Rectal smooth muscle tissue (tissue), 1 donor: Measurements from ENCODE around the gene MAP4K3.

Source experiments
- H3K27ac ChIP-seq: one replicate; pipeline ENCODE4 v1.7.0; 2013; ENCODE audit warnings: low read depth, low read length, inconsistent platforms
- H3K27me3 ChIP-seq: one replicate; pipeline ENCODE4 v1.7.0; 2013; ENCODE audit warnings: low read length; ENCODE audit not compliant: control insufficient read depth, insufficient read depth
- H3K36me3 ChIP-seq: one replicate; pipeline ENCODE4 v1.7.0; 2013; ENCODE audit warnings: low read length; ENCODE audit not compliant: control insufficient read depth, insufficient read depth
- H3K4me1 ChIP-seq: one replicate; pipeline ENCODE4 v1.7.0; 2013; ENCODE audit warnings: low read length; ENCODE audit not compliant: control insufficient read depth, insufficient read depth
- H3K4me3 ChIP-seq: one replicate; pipeline ENCODE4 v1.7.0; 2013; ENCODE audit warnings: low read length
- H3K9ac ChIP-seq: one replicate; pipeline ENCODE4 v1.7.0; 2013; ENCODE audit warnings: low read length

The MAP4K3 gene

GRCh38 chr2:39232141-39232540 is 204.9 kb downstream of the MAP4K3 start:
- no peaks in the 10 kb centered on the region for H3K36me3 ChIP-seq
- H3K27me3 ChIP-seq: no peaks in the 10 kb centered on the region
- no peak overlapping the region for H3K4me3 ChIP-seq
- H3K4me1 ChIP-seq: no peaks in the 10 kb centered on the region
- H3K9ac ChIP-seq: no peak overlapping the region
- no peak overlapping the region for H3K27ac ChIP-seq

- Histone ChIP-seq H3K27me3 (no peaks in the 10 kb centered on the region), H3K4me1 (no peaks in the 10 kb centered on the region), H3K36me3 (no peaks in the 10 kb centered on the region), H3K27ac (no peak overlapping the region), H3K9ac (no peak overlapping the region), H3K4me3 (no peak overlapping the region)
Observed at GRCh38 chr2:39228413-39229209, 208.5 kb downstream of the MAP4K3 start.

- Histone ChIP-seq H3K4me3 (no peak overlapping the region), H3K27ac (no peak overlapping the region), H3K36me3 (no peaks in the 10 kb centered on the region), H3K4me1 (no peaks in the 10 kb centered on the region), H3K27me3 (no peaks in the 10 kb centered on the region), H3K9ac (no peak overlapping the region)
Observed at GRCh38 chr2:39227628-39228412, 209.3 kb downstream of the MAP4K3 start.

GRCh38 chr2:39225567-39225966 is 211.5 kb downstream of the MAP4K3 start:
- Histone ChIP-seq H3K4me1 (no peaks in the 10 kb centered on the region), H3K4me3 (no peak overlapping the region), H3K27ac (no peak overlapping the region), H3K27me3 (no peaks in the 10 kb centered on the region), H3K9ac (no peak overlapping the region), H3K36me3 (no peaks in the 10 kb centered on the region)

- H3K27me3 ChIP-seq: no peaks in the 10 kb centered on the region
- no peaks in the 10 kb centered on the region for H3K4me1 ChIP-seq
- H3K4me3 ChIP-seq: no peak overlapping the region
- no peak overlapping the region for H3K27ac ChIP-seq
- H3K9ac ChIP-seq: no peak overlapping the region
- no peaks in the 10 kb centered on the region for H3K36me3 ChIP-seq
Observed at GRCh38 chr2:39223909-39224308, 213.2 kb downstream of the MAP4K3 start.

- no peaks in the 10 kb centered on the region for H3K36me3 ChIP-seq
- H3K9ac ChIP-seq: no peak overlapping the region
- H3K4me3 ChIP-seq: no peak overlapping the region
- H3K4me1 ChIP-seq: no peaks in the 10 kb centered on the region
- no peak overlapping the region for H3K27ac ChIP-seq
- H3K27me3 ChIP-seq: no peaks in the 10 kb centered on the region
Observed at GRCh38 chr2:39221459-39221858, 215.6 kb downstream of the MAP4K3 start.

GRCh38 chr2:39220136-39220535 is 216.9 kb downstream of the MAP4K3 start:
- no peak overlapping the region for H3K9ac ChIP-seq
- H3K36me3 ChIP-seq: no peaks in the 10 kb centered on the region
- no peak overlapping the region for H3K4me3 ChIP-seq
- H3K27ac ChIP-seq: no peak overlapping the region
- no peaks in the 10 kb centered on the region for H3K4me1 ChIP-seq
- H3K27me3 ChIP-seq: no peaks in the 10 kb centered on the region

- H3K27me3 ChIP-seq: no peaks in the 10 kb centered on the region
- no peak overlapping the region for H3K4me3 ChIP-seq
- no peak overlapping the region for H3K9ac ChIP-seq
- H3K27ac ChIP-seq: no peak overlapping the region
- no peaks in the 10 kb centered on the region for H3K4me1 ChIP-seq
- no peaks in the 10 kb centered on the region for H3K36me3 ChIP-seq
Observed at GRCh38 chr2:39218391-39218790, 218.7 kb downstream of the MAP4K3 start.

- Histone ChIP-seq H3K4me1 (no peaks in the 10 kb centered on the region), H3K36me3 (no peaks in the 10 kb centered on the region), H3K9ac (no peak overlapping the region), H3K27me3 (no peaks in the 10 kb centered on the region), H3K27ac (no peak overlapping the region), H3K4me3 (no peak overlapping the region)
Observed at GRCh38 chr2:39217192-39217550, 219.9 kb downstream of the MAP4K3 start.

- H3K4me3 ChIP-seq: no peak overlapping the region
- no peaks in the 10 kb centered on the region for H3K4me1 ChIP-seq
- no peak overlapping the region for H3K27ac ChIP-seq
- no peaks in the 10 kb centered on the region for H3K36me3 ChIP-seq
- no peak overlapping the region for H3K9ac ChIP-seq
- no peaks in the 10 kb centered on the region for H3K27me3 ChIP-seq
Observed at GRCh38 chr2:39216346-39217191, 220.5 kb downstream of the MAP4K3 start.

GRCh38 chr2:39215545-39215944 is 221.5 kb downstream of the MAP4K3 start:
- Histone ChIP-seq H3K4me3 (no peak overlapping the region), H3K36me3 (no peaks in the 10 kb centered on the region), H3K4me1 (no peaks in the 10 kb centered on the region), H3K9ac (no peak overlapping the region), H3K27me3 (no peaks in the 10 kb centered on the region), H3K27ac (no peak overlapping the region)

GRCh38 chr2:39213015-39213414 is 224.1 kb downstream of the MAP4K3 start:
- Histone ChIP-seq H3K9ac (no peak overlapping the region), H3K4me3 (no peak overlapping the region), H3K27me3 (no peaks in the 10 kb centered on the region), H3K4me1 (no peaks in the 10 kb centered on the region), H3K36me3 (no peaks in the 10 kb centered on the region), H3K27ac (no peak overlapping the region)
